Large intestine (tissue), 12 donors: ENCODE measurements around the gene MLKL. TPM values are rescaled to one million over a fixed set of nuclear protein-coding genes. Genes with fewer than 3 reads are reported as not detected.

ENCODE experiments used
- DNase-seq, 2 donors: peaks; one replicate each; pipeline versions ENCODE4 v3.0.0 to v3.0.0-alpha.2; 2013
- H3K27ac ChIP-seq: one replicate; pipeline ENCODE4 v1.5.1; 2013; ENCODE audit warnings: low read length
- H3K27me3 ChIP-seq: 2 replicates; pipeline ENCODE4 v1.6.1; 2013; ENCODE audit warnings: low read length; ENCODE audit not compliant: control insufficient read depth, insufficient read depth
- H3K36me3 ChIP-seq: 2 replicates; pipeline ENCODE4 v1.6.1; 2013; ENCODE audit warnings: low read length; ENCODE audit not compliant: control insufficient read depth, insufficient read depth
- H3K4me1 ChIP-seq: one replicate; pipeline ENCODE4 v1.6.1; 2013; ENCODE audit warnings: low read length; ENCODE audit not compliant: control insufficient read depth, insufficient read depth
- H3K4me3 ChIP-seq: one replicate; pipeline ENCODE4 v1.5.1; 2013; ENCODE audit warnings: low read length
- H3K9me3 ChIP-seq: one replicate; pipeline ENCODE4 v1.6.1; 2013; ENCODE audit warnings: mild to moderate bottlenecking, low read depth, low read length, moderate library complexity; ENCODE audit not compliant: control insufficient read depth
- WGBS: methylation state at CpG from one replicate; pipeline ENCODE4 v1.1.5; 2013; ENCODE audit warnings: low lambda C conversion rate; ENCODE audit not compliant: insufficient coverage; 5-methylcytosine and 5-hydroxymethylcytosine counted together
- long read RNA-seq, 11 donors: transcript quantifications; one replicate each; lab custom pipeline, GENCODE V29; 2026
- polyA plus RNA-seq: library from polyadenylated mRNA; unstranded; fragments of 120-200 nt; gene quantifications from one replicate; pipeline ENCODE4 v1.2.1, GENCODE V29; 2013

Gene MLKL
- polyA plus RNA-seq: 9.6 TPM
- long read RNA-seq, donor 1, partial matches to known transcripts: 0 of 1 reads
- long read RNA-seq, donor 1, other reads (novel, unspliced or antisense): 0 of 1 reads
- long read RNA-seq, donor 2, partial matches to known transcripts: 6 of 7 reads
- long read RNA-seq, donor 2, other reads (novel, unspliced or antisense): 0 of 7 reads
- long read RNA-seq, donor 3: 0 reads
- long read RNA-seq, donor 4, partial matches to known transcripts: 0 of 1 reads
- long read RNA-seq, donor 4, other reads (novel, unspliced or antisense): 0 of 1 reads
- long read RNA-seq, donor 5, partial matches to known transcripts: 0 of 1 reads
- long read RNA-seq, donor 5, other reads (novel, unspliced or antisense): 0 of 1 reads
- long read RNA-seq, donor 6, partial matches to known transcripts: 0 of 1 reads
- long read RNA-seq, donor 6, other reads (novel, unspliced or antisense): 0 of 1 reads
- long read RNA-seq, donor 7: 0 reads
- long read RNA-seq, donor 8: 0 reads
- long read RNA-seq, donor 9, partial matches to known transcripts: 0 of 2 reads
- long read RNA-seq, donor 9, other reads (novel, unspliced or antisense): 0 of 2 reads
- long read RNA-seq, donor 10: 0 reads
- long read RNA-seq, donor 11, partial matches to known transcripts: 0 of 1 reads
- long read RNA-seq, donor 11, other reads (novel, unspliced or antisense): 0 of 1 reads

DNA sequence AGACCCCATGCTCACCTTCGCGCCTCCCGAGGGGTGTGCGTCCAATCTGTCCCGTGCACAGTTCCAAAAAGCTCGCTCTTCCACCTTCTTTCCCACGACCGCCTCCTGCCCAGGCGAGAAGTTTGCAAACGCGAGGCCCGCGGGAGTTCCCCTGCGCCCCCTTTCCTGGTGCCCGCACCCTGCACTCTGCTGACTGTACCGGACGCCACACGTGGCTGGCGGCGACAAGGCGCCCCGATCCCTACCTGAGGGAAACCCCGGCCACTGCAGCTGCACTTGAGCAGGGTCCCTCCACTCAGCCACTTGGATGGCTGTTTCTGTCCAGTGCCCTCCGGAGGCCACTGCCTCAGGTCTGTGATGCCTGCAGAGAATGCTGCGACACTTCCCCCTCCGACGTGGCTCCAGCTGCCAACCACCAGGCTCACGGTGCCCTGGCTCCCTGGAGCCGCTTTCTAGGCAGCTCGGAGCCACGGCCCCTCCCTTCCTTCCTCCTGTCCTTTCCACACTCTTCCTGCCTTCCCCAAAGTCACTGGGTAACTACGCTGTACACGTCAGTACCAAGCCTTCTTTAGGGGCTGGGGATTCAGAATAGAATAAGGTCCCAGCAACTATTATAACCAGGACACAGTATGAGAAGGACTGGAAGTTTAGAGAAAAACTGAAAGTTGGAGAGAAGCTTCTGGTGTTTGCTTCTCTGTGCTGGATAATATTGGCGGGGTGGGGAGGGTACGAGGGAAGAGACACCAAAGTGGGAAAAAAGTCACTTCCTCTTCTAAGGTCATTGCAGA is at the start of gene MLKL:
Gene MLKL, minus strand, starts transcription at position 425 of the 788 bp plus-strand sequence. CDS start 5,105 bp downstream, outside the sequence.
- WGBS: 20% methylated on average over 2 of the region's 35 CpGs

DNA sequence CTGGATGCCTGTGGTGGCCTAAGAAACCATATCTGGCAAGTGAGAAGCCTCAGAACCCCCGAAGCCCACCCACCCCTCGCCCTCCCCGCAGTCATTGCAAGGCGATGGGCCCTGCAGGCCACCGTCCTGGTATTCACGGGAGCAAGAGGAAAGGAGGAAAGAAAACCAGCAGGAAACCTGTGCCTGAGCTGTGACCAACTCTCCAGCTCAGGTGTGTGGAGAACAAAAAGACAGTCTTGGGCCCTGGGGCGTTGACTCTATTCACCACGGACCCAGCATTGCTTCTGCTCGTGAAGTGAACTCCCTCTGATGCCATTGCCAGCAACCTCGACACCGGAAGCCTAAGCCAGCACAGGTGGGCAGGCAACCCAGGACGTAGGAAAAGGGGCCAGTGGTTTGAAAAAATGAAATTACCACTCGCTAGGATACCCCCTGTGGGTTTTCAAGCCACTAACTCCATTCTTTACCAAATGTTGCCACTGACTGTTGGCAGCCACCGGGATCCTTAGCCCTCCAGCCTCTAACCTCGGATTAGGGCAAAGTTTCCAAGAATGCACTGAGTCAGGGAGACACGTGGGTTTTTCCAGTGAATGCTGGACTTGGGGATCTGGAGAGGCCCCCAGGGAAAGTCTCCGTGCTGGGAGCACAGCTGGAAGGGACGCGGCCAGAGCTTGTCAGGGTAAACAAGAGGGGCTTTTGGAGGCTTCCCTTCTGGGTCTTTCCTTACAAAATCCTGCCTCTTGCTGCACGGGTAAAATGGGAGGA is 48.8 kb upstream of the MLKL start:
- Histone ChIP-seq H3K36me3 (no peaks in the 10 kb centered on the region), H3K9me3 (no peaks in the 10 kb centered on the region), H3K4me3 (no peak overlapping the region), H3K27ac (no peak overlapping the region), H3K27me3 (no peaks in the 10 kb centered on the region), H3K4me1 (peaks cover 18% of the 10 kb centered on the region)
- WGBS: no CpG with 5 or more reads among the region's 20 CpGs
- DNase-seq: no peak

More for the DNA sequence above, at the start of gene MLKL:
- H3K9me3 ChIP-seq: no peaks in the 10 kb centered on the region
- H3K27ac ChIP-seq: peak within 1 kb of the TSS; percentile 46
- no peaks in the 10 kb centered on the region for H3K27me3 ChIP-seq
- DNase-seq: peak; percentile 33 to 77
- no peaks in the 10 kb centered on the region for H3K4me1 ChIP-seq
- peak within 1 kb of the TSS; percentile 80 for H3K4me3 ChIP-seq
- no peaks in the 10 kb centered on the region for H3K36me3 ChIP-seq

DNA sequence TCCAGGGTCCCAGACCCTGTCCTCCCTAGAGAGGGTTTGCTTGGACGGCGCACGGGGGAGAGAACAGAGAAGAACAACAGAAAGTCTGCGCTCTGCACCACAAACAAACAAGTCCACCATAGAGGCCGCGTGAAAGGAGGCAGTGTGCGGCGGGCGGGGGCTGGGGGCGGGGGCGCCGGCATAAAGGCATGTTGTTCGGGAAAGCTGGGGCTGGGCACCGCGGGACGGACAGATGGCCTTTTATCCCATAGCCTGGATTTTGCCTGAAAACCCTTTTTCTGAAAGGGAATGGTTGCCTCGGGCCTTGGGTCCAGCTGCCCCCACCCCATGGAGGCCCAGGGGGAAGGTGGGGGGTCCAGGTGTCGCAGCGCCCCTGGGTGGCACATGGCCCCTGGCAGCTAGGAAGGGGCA is 48.0 kb upstream of the MLKL start:
- Histone ChIP-seq H3K27ac (no peak overlapping the region), H3K4me3 (no peak overlapping the region), H3K4me1 (peaks cover 22% of the 10 kb centered on the region), H3K36me3 (no peaks in the 10 kb centered on the region), H3K9me3 (no peaks in the 10 kb centered on the region), H3K27me3 (no peaks in the 10 kb centered on the region)
- no peak for DNase-seq
- WGBS: no CpG with 5 or more reads among the region's 19 CpGs

DNA sequence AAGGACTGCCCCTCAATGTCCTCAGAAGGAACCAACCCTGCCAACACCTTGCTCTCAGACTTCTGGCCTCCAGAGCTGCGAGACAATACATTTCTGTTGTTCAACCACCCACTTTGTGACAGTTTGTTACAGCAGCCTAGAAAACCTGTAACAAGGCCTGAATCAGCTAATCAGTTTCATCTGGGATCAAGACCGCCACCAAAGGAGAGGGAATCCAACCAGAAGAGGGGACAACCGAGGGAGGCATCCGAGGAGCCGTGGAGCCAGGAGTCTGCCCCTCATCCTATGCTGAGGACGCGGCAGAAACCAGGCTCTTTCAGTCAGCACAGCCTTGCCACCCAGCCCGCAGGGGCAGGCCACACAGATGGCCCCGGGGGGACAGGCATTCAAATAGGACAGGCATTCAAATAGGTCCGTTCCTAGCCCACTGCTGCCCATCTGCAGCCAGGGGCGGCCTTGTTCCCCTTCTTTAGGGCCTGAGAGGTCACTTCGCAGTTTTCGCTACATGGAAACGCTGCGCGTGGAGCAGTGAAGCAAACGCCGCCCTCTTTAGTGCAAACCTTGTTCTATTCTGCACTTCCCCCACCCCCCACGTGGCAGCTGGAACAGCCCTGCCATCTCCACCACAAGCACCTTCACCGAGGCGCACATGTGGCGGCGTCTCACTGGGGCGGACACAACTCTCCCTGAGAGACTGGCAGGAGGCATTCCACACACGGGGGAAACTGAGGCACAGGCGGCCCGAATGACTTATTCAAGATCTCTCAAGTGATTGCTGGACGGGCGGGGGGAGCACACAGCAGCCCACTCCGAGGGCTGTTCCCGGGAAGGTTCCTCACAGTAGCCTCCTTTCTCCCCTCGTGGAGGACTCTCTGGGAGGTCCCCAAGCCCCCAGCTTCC is 47.3 kb upstream of the MLKL start:
- H3K9me3 ChIP-seq: no peaks in the 10 kb centered on the region
- no peak overlapping the region for H3K27ac ChIP-seq
- no peak overlapping the region for H3K4me3 ChIP-seq
- no peaks in the 10 kb centered on the region for H3K36me3 ChIP-seq
- no peak for DNase-seq
- H3K27me3 ChIP-seq: no peaks in the 10 kb centered on the region
- H3K4me1 ChIP-seq: peaks cover 28% of the 10 kb centered on the region
- WGBS: no CpG with 5 or more reads among the region's 32 CpGs

DNA sequence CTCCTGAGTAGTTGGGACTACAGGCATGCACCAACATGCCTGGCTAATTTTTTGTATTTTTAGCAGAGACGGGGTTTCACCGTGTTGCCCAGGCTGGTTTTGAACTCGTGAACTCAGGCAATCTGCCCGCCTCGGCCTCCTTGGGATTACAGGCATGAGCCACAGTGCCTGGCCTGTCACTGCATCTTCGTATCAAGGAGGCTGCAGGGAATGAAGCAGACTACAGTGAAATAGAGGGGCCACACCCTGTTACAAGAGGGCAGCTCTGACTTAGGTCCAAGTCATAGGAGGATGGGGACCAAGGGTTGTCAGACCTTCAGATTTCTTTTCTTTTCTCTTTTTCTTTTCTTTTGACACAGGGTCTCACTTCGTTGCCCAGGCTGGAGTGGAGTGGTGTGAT is 45.3 kb upstream of the MLKL start:
- Histone ChIP-seq H3K9me3 (no peaks in the 10 kb centered on the region), H3K4me3 (no peak overlapping the region), H3K4me1 (peaks cover 35% of the 10 kb centered on the region), H3K27ac (no peak overlapping the region), H3K27me3 (no peaks in the 10 kb centered on the region), H3K36me3 (no peaks in the 10 kb centered on the region)
- no CpG with 5 or more reads among the region's 7 CpGs for WGBS
- peak in 1 of 2 donors; percentile 59 for DNase-seq

DNA sequence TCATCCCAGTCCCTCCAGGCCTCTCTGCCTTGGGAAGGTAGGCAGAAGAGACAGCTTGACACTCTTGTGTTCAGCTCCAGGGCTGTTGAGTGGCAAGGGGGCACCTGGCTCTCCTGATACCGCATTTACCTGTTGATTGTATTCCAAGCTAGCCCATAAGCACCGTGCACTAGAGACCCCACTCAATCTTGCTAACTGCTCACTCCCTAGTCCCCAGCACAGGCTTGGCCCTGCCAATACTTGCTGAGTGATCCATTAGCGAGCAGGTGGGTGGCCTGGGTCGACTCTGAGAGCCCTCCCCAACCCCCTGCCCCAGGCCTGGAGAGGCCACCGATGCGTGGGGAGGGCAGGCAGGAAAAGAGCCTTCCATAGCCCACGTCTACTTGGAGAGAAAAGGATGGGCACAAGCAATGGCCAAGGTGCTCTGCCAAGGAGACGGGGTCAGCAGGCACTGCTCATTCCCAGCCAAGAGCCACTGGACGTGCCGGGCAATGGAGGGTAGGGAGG is 44.5 kb upstream of the MLKL start:
- Histone ChIP-seq H3K36me3 (no peaks in the 10 kb centered on the region), H3K4me1 (peaks cover 35% of the 10 kb centered on the region), H3K27me3 (no peaks in the 10 kb centered on the region), H3K27ac (no peak overlapping the region), H3K4me3 (no peak overlapping the region), H3K9me3 (no peaks in the 10 kb centered on the region)
- DNase-seq: no peak
- WGBS: 81% methylated on average over 3 of the region's 10 CpGs

DNA sequence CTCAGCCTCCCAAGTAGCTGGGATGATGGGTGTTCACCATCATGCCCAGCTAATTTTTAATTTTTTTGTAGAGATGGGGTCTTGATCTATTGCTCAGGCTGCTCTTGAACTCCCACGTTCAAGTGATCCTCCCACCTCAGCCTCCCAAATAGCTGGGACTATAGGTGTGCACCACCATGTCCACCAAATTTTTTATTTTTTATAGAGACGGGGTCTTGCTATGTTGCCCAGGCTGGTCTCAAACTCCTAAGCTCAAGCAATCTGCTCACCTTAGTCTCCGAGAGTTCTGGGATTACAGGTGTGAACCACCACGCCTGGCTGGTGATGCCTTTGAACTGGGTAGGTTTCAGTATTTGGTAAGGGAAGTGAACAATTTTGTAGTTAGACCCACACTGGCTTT is 43.9 kb upstream of the MLKL start:
- DNase-seq: no peak
- Histone ChIP-seq H3K4me1 (peaks cover 33% of the 10 kb centered on the region), H3K9me3 (no peaks in the 10 kb centered on the region), H3K27ac (peak overlapping the region; percentile 94), H3K36me3 (no peaks in the 10 kb centered on the region), H3K4me3 (no peak overlapping the region), H3K27me3 (no peaks in the 10 kb centered on the region)
- WGBS: no CpG with 5 or more reads among the region's 4 CpGs

DNA sequence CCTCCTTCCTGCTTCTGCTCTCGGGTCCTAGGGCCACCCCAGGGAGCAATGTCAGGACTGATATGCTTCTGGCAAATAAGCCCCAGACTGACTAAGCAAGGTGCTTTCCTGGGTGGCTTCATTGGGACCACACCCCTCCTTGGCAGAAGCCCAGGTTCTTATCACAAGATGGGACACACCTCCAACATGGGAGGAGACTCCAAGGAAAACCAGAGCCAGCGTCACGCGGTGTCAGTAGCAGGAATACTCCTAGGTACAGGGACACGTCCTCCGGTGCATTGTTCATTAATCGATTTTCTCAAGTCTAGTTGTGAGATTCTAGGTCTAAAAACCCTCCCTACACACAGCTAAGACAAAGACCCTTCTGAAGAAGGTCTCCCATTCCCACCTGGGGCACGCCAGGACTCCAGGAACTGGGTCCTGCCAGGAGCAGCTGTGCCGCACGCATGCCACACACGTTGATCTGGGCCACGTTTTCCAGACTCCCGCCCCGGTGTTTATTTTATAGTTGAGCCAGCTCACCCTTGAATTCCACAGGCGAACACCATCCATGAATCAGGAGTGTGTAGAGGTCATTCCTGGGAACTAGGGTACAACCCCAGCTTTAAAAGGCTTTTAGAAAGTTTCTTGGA is 43.1 kb upstream of the MLKL start:
- no CpG with 5 or more reads among the region's 15 CpGs for WGBS
- Histone ChIP-seq H3K27ac (peak overlapping the region; percentile 94), H3K36me3 (no peaks in the 10 kb centered on the region), H3K4me1 (peaks cover 31% of the 10 kb centered on the region), H3K27me3 (no peaks in the 10 kb centered on the region), H3K4me3 (peak overlapping the region; percentile 11), H3K9me3 (no peaks in the 10 kb centered on the region)
- DNase-seq: peak; percentile 96 to 99
